ENCODE data around the gene AMN. TPM values are rescaled to one million over a fixed set of nuclear protein-coding genes. Genes with fewer than 3 reads are reported as not detected.

Gene AMN
- total and polyA plus RNA-seq, 7 experiments from 2014 or later: 0.53 to 11.0 (median 3.8) TPM

GRCh38 chr14:102909911-102910310 lies 12.6 kb upstream of the AMN start:
- ChIA-PET POLR2A (no interaction called here), CTCF (no interaction called here)
- no peaks in the 10 kb centered on the region for H3K27me3 ChIP-seq (ENCODE audit: control insufficient read depth in 2 of 2, insufficient read depth in 2 of 2, low read length in 2 of 2)
- no peaks in the 10 kb centered on the region for H3K27me3 Mint-ChIP-seq
- no peaks in the 10 kb centered on the region for H3K9me3 ChIP-seq (ENCODE audit: control insufficient read depth in 2 of 3, low read length in 3 of 3)
- H3K4me1 Mint-ChIP-seq: peaks cover 0 to 5% (median 0%) of the 10 kb centered on the region in 7 donors
- DNase-seq (no peak), ATAC-seq (no peak)
- H3K27ac ChIP-seq (ENCODE audit: low read depth, low read length): no peak overlapping the region
- H3K36me3 ChIP-seq (ENCODE audit: control insufficient read depth in 2 of 3, insufficient read depth in 3 of 3, low read length in 3 of 3): peaks cover 0 to 52% (median 6%) of the 10 kb centered on the region in 3 experiments
- peak overlapping the region in 2 of 9 donors; percentile 32 to 55 for H3K27ac Mint-ChIP-seq
- peaks cover 0 to 23% (median 7%) of the 10 kb centered on the region in 5 donors for H3K36me3 Mint-ChIP-seq
- H3K9me3 Mint-ChIP-seq: no peaks in the 10 kb centered on the region
- H3K4me1 ChIP-seq (ENCODE audit: control insufficient read depth in 2 of 2, insufficient read depth in 2 of 2, low read length in 2 of 2): no peaks in the 10 kb centered on the region
- H3K4me3 ChIP-seq (ENCODE audit: low read length): no peak overlapping the region
- H3K4me3 Mint-ChIP-seq: no peak overlapping the region
- intact Hi-C loops (cut with micrococcal nuclease): no loop called here

- Histone ChIP-seq H3K9me3 (ENCODE audit: control insufficient read depth in 2 of 3, low read length in 3 of 3) (no peaks in the 10 kb centered on the region), H3K36me3 (ENCODE audit: control insufficient read depth in 2 of 3, insufficient read depth in 3 of 3, low read length in 3 of 3) (peaks cover 0 to 47% (median 3%) of the 10 kb centered on the region in 3 experiments), H3K4me3 (ENCODE audit: low read length) (no peak overlapping the region), H3K27me3 (ENCODE audit: control insufficient read depth in 2 of 2, insufficient read depth in 2 of 2, low read length in 2 of 2) (no peaks in the 10 kb centered on the region), H3K4me1 (ENCODE audit: control insufficient read depth in 2 of 2, insufficient read depth in 2 of 2, low read length in 2 of 2) (no peaks in the 10 kb centered on the region), H3K27ac (ENCODE audit: low read depth, low read length) (no peak overlapping the region)
- H3K27me3 Mint-ChIP-seq: no peaks in the 10 kb centered on the region
- POLR2A ChIA-PET: no interaction called here
- CTCF ChIA-PET: no interaction called here
- ATAC-seq: no peak
- H3K36me3 Mint-ChIP-seq: peaks cover 0 to 22% (median 7%) of the 10 kb centered on the region in 5 donors
- peak overlapping the region in 4 of 9 donors; percentile 19 to 33 (median 32) for H3K27ac Mint-ChIP-seq
- DNase-seq: no peak
- H3K4me1 Mint-ChIP-seq: peaks cover 0 to 5% (median 0%) of the 10 kb centered on the region in 7 donors
- intact Hi-C loops (cut with micrococcal nuclease): no loop called here
- no peak overlapping the region for H3K4me3 Mint-ChIP-seq
- no peaks in the 10 kb centered on the region for H3K9me3 Mint-ChIP-seq
Measured at GRCh38 chr14:102910442-102910841, 12.0 kb upstream of the AMN start.

GRCh38 chr14:102911541-102911951 lies 10.9 kb upstream of the AMN start:
- Histone ChIP-seq H3K27me3 (ENCODE audit: control insufficient read depth in 2 of 2, insufficient read depth in 2 of 2, low read length in 2 of 2) (no peaks in the 10 kb centered on the region), H3K4me3 (ENCODE audit: low read length) (no peak overlapping the region), H3K36me3 (ENCODE audit: control insufficient read depth in 2 of 3, insufficient read depth in 3 of 3, low read length in 3 of 3) (peaks cover 0 to 37% (median 0%) of the 10 kb centered on the region in 3 experiments), H3K4me1 (ENCODE audit: control insufficient read depth in 2 of 2, insufficient read depth in 2 of 2, low read length in 2 of 2) (no peaks in the 10 kb centered on the region), H3K27ac (ENCODE audit: low read depth, low read length) (no peak overlapping the region), H3K9me3 (ENCODE audit: control insufficient read depth in 2 of 3, low read length in 3 of 3) (no peaks in the 10 kb centered on the region)
- peaks cover 0 to 16% (median 3%) of the 10 kb centered on the region in 5 donors for H3K36me3 Mint-ChIP-seq
- no peak overlapping the region for H3K4me3 Mint-ChIP-seq
- intact Hi-C loops (cut with micrococcal nuclease): no loop called here
- DNase-seq (no peak), ATAC-seq (no peak)
- H3K27ac Mint-ChIP-seq: peak overlapping the region in 1 of 9 donors; percentile 33
- POLR2A ChIA-PET: no interaction called here
- H3K27me3 Mint-ChIP-seq: no peaks in the 10 kb centered on the region
- H3K4me1 Mint-ChIP-seq: peaks cover 0 to 5% (median 0%) of the 10 kb centered on the region in 7 donors
- CTCF ChIA-PET: no interaction called here
- no peaks in the 10 kb centered on the region for H3K9me3 Mint-ChIP-seq

GRCh38 chr14:102911991-102912761 lies 10.3 kb upstream of the AMN start:
- Histone ChIP-seq H3K4me3 (ENCODE audit: low read length) (no peak overlapping the region), H3K36me3 (ENCODE audit: control insufficient read depth in 2 of 3, insufficient read depth in 3 of 3, low read length in 3 of 3) (peaks cover 0 to 31% (median 0%) of the 10 kb centered on the region in 3 experiments), H3K9me3 (ENCODE audit: control insufficient read depth in 2 of 3, low read length in 3 of 3) (no peaks in the 10 kb centered on the region), H3K27me3 (ENCODE audit: control insufficient read depth in 2 of 2, insufficient read depth in 2 of 2, low read length in 2 of 2) (no peaks in the 10 kb centered on the region), H3K27ac (ENCODE audit: low read depth, low read length) (no peak overlapping the region), H3K4me1 (ENCODE audit: control insufficient read depth in 2 of 2, insufficient read depth in 2 of 2, low read length in 2 of 2) (no peaks in the 10 kb centered on the region)
- peaks cover 0 to 13% (median 3%) of the 10 kb centered on the region in 5 donors for H3K36me3 Mint-ChIP-seq
- DNase-seq: no peak
- ChIA-PET CTCF (no interaction called here), POLR2A (no interaction called here)
- H3K27me3 Mint-ChIP-seq: no peaks in the 10 kb centered on the region
- no peak for ATAC-seq
- no peak overlapping the region for H3K27ac Mint-ChIP-seq
- no peaks in the 10 kb centered on the region for H3K9me3 Mint-ChIP-seq
- H3K4me3 Mint-ChIP-seq: no peak overlapping the region
- H3K4me1 Mint-ChIP-seq: peaks cover 0 to 5% (median 0%) of the 10 kb centered on the region in 7 donors
- intact Hi-C loops (cut with micrococcal nuclease): no loop called here

GRCh38 chr14:102913341-102914211 lies 8.9 kb upstream of the AMN start:
- Histone ChIP-seq H3K4me1 (ENCODE audit: control insufficient read depth in 2 of 2, insufficient read depth in 2 of 2, low read length in 2 of 2) (no peaks in the 10 kb centered on the region), H3K36me3 (ENCODE audit: control insufficient read depth in 2 of 3, insufficient read depth in 3 of 3, low read length in 3 of 3) (peaks cover 0 to 17% (median 0%) of the 10 kb centered on the region in 3 experiments), H3K4me3 (ENCODE audit: low read length) (no peak overlapping the region), H3K9me3 (ENCODE audit: control insufficient read depth in 2 of 3, low read length in 3 of 3) (no peaks in the 10 kb centered on the region), H3K27me3 (ENCODE audit: control insufficient read depth in 2 of 2, insufficient read depth in 2 of 2, low read length in 2 of 2) (no peaks in the 10 kb centered on the region), H3K27ac (ENCODE audit: low read depth, low read length) (no peak overlapping the region)
- no peaks in the 10 kb centered on the region for H3K9me3 Mint-ChIP-seq
- peaks cover 0 to 2% (median 0%) of the 10 kb centered on the region in 7 donors for H3K4me1 Mint-ChIP-seq
- ChIA-PET CTCF (interaction anchor here (0.6 to 1.0 kb wide), 3 partner anchors 178 to 287 kb away, joined by 3 read pairs; no protein-coding TSS in a partner anchor), POLR2A (no interaction called here)
- intact Hi-C loops (cut with micrococcal nuclease): no loop called here
- H3K27me3 Mint-ChIP-seq: no peaks in the 10 kb centered on the region
- ATAC-seq (no peak), DNase-seq (no peak)
- peak overlapping the region in 1 of 9 donors; percentile 8 for H3K27ac Mint-ChIP-seq
- H3K36me3 Mint-ChIP-seq: peaks cover 0 to 8% (median 0%) of the 10 kb centered on the region in 5 donors
- H3K4me3 Mint-ChIP-seq: peak overlapping the region in 1 of 10 donors; percentile 29

- Mint-ChIP-seq H3K27ac (peak overlapping the region in 1 of 9 donors; percentile 14), H3K27me3 (no peaks in the 10 kb centered on the region), H3K36me3 (peaks cover 0 to 5% (median 0%) of the 10 kb centered on the region in 5 donors), H3K4me3 (no peak overlapping the region), H3K9me3 (no peaks in the 10 kb centered on the region), H3K4me1 (peaks cover 0 to 2% (median 0%) of the 10 kb centered on the region in 7 donors)
- H3K36me3 ChIP-seq (ENCODE audit: control insufficient read depth in 2 of 3, insufficient read depth in 3 of 3, low read length in 3 of 3): peaks cover 0 to 11% (median 0%) of the 10 kb centered on the region in 3 experiments
- ChIA-PET CTCF (interaction anchor here (0.6 to 1.3 kb wide), 3 partner anchors 177 to 220 kb away, joined by 3 read pairs; no protein-coding TSS in a partner anchor), POLR2A (no interaction called here)
- no peaks in the 10 kb centered on the region for H3K4me1 ChIP-seq (ENCODE audit: control insufficient read depth in 2 of 2, insufficient read depth in 2 of 2, low read length in 2 of 2)
- H3K9me3 ChIP-seq (ENCODE audit: control insufficient read depth in 2 of 3, low read length in 3 of 3): no peaks in the 10 kb centered on the region
- H3K27me3 ChIP-seq (ENCODE audit: control insufficient read depth in 2 of 2, insufficient read depth in 2 of 2, low read length in 2 of 2): no peaks in the 10 kb centered on the region
- H3K4me3 ChIP-seq (ENCODE audit: low read length): no peak overlapping the region
- intact Hi-C loops (cut with micrococcal nuclease): no loop called here
- no peak for DNase-seq
- ATAC-seq: no peak
- no peak overlapping the region for H3K27ac ChIP-seq (ENCODE audit: low read depth, low read length)
Measured at GRCh38 chr14:102914474-102915291, 7.8 kb upstream of the AMN start.
